Activated naive CD4-positive, alpha-beta T cell treated with anti-CD3 and anti-CD28 coated beads, Interleukin-2, amount 50 U/mL, for 72 hours (primary cell): ENCODE data around the gene KAT2A. TPM values are rescaled to one million over a fixed set of nuclear protein-coding genes. Genes with fewer than 3 reads are reported as not detected.

Experiments
- ATAC-seq, 2 donors: fragments of 150-1000 bp; cut with Tn5 transposase; 2 replicates each; pipeline ENCODE4 v1.10.0; 2021; ENCODE audit warnings: mild to moderate bottlenecking in 2 of 2, moderate library complexity in 2 of 2
- DNase-seq, 2 donors: peaks; one replicate each; pipeline ENCODE4 v3.0.0; 2021 to 2022; ENCODE audit warnings: low spot score in 2 of 2
- H3K27ac Mint-ChIP-seq, 2 donors: one replicate each; pipeline ENCODE4 v1.8.0; 2022; ENCODE audit warnings: mild to moderate bottlenecking in 2 of 2, mixed read lengths in 2 of 2
- H3K36me3 Mint-ChIP-seq, 2 donors: one replicate each; pipeline ENCODE4 v1.8.0; 2022; ENCODE audit warnings: mixed read lengths in 2 of 2
- H3K9me3 Mint-ChIP-seq, 2 donors: one replicate each; pipeline ENCODE4 v1.8.0; 2022; ENCODE audit warnings: mixed read lengths in 2 of 2
- total RNA-seq, 2 donors: library from RNA; stranded (reverse); gene quantifications; one replicate each; pipeline ENCODE4 v1.2.3, GENCODE V29; 2022

KAT2A gene
- total RNA-seq, 2 donors from 2014 or later = 47.4 to 69.6 TPM

- Mint-ChIP-seq H3K9me3 (no peaks in the 10 kb centered on the region), H3K36me3 (no peaks in the 10 kb centered on the region), H3K27ac (no peak overlapping the region)
- no peak for DNase-seq
- no peak for ATAC-seq
Measured at GRCh38 chr17:42088736-42089135, 32.4 kb downstream of the KAT2A start.

- ATAC-seq (no peak), DNase-seq (no peak)
- Mint-ChIP-seq H3K27ac (no peak overlapping the region), H3K9me3 (no peaks in the 10 kb centered on the region), H3K36me3 (no peaks in the 10 kb centered on the region)
Measured at GRCh38 chr17:42087736-42088705, 33.1 kb downstream of the KAT2A start.

- ATAC-seq (no peak), DNase-seq (no peak)
- Mint-ChIP-seq H3K36me3 (no peaks in the 10 kb centered on the region), H3K9me3 (no peaks in the 10 kb centered on the region), H3K27ac (no peak overlapping the region)
Measured at GRCh38 chr17:42087042-42087701, 34.0 kb downstream of the KAT2A start.

DNA sequence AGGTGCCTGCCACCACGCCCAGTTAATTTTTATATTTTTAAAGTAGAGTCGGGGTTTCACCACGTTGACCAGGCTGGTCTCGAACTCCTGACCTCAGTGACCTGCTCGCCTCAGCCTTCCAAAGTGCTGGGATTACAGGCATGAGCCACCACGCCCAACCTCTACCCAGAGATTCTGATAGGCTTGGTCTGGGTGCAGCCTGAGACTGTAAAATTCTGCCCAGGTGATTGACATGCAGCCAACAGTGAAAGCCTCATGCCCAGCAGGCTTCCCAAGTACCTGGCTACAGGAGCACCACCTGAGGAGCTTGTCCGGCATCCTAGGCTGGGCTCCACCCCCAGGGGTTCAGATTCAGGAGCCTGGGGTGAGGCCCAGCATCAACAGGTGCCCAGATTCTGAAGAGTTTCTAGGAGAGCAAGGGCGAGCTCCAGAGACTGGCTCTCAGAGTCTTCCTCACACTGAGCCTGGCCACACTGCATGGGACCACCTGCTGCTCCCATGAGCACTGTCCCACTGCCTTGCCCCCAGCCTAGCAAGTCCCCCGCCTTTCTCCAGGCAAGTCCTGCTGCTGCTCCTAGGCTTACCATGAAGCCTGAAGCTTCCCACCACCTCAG is 39.5 kb downstream of the KAT2A start:
- Mint-ChIP-seq H3K36me3 (no peaks in the 10 kb centered on the region), H3K9me3 (no peaks in the 10 kb centered on the region), H3K27ac (no peak overlapping the region)
- no peak for DNase-seq
- no peak for ATAC-seq

- H3K36me3 Mint-ChIP-seq = no peaks in the 10 kb centered on the region
- no peak overlapping the region for H3K27ac Mint-ChIP-seq
- DNase-seq = no peak
- ATAC-seq = no peak
- H3K9me3 Mint-ChIP-seq = no peaks in the 10 kb centered on the region
Measured at GRCh38 chr17:42079541-42079940, 41.6 kb downstream of the KAT2A start.

- Mint-ChIP-seq H3K9me3 (no peaks in the 10 kb centered on the region), H3K36me3 (no peaks in the 10 kb centered on the region), H3K27ac (no peak overlapping the region)
- DNase-seq = no peak
- no peak for ATAC-seq
Measured at GRCh38 chr17:42078396-42079043, 42.6 kb downstream of the KAT2A start.

DNA sequence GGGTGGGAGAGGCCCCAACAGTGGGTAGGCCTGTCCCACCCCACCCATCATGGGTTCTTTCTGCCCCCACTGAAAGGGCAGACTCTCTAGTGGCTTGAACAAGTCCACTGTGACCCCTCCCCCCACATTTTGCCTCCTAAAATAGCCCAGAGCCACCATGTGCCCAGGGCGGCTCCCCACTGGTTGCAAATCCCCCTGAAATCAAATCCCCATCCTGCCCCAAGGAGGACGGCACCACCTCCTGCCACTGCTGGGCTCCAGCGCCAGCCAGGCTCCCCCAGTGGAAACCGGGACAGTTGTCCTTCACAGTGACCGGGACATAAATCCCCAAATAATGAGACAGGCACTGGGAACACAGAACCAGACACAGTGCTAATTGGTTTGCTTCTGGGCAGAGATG is 43.4 kb downstream of the KAT2A start:
- ATAC-seq (no peak), DNase-seq (no peak)
- Mint-ChIP-seq H3K36me3 (no peaks in the 10 kb centered on the region), H3K9me3 (no peaks in the 10 kb centered on the region), H3K27ac (no peak overlapping the region)

GRCh38 chr17:42076797-42077559 is 44.2 kb downstream of the KAT2A start:
- no peak overlapping the region for H3K27ac Mint-ChIP-seq
- H3K9me3 Mint-ChIP-seq = no peaks in the 10 kb centered on the region
- no peak for ATAC-seq
- no peaks in the 10 kb centered on the region for H3K36me3 Mint-ChIP-seq
- no peak for DNase-seq

DNA sequence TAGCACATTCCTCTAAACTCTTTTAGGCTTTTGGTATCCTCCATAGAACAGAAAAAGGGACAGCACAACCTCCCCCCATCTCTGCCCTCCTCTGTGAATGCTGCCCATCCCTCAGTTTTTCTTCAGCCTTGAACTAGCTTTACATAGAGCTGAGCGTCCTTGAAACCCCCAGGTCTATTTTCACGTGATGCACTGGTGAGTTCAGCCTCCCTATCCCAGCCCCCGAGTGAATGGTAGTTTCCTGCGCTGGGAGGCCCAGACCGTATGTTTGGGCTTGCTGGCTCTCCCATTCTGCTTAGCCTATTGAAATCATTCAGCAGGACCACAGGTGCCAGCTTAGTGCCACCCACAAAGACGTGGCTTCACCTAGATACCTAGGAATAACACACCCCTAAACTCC is 45.4 kb downstream of the KAT2A start:
- DNase-seq (no peak), ATAC-seq (no peak)
- no peak overlapping the region for H3K27ac Mint-ChIP-seq
- no peaks in the 10 kb centered on the region for H3K9me3 Mint-ChIP-seq
- no peaks in the 10 kb centered on the region for H3K36me3 Mint-ChIP-seq

DNA sequence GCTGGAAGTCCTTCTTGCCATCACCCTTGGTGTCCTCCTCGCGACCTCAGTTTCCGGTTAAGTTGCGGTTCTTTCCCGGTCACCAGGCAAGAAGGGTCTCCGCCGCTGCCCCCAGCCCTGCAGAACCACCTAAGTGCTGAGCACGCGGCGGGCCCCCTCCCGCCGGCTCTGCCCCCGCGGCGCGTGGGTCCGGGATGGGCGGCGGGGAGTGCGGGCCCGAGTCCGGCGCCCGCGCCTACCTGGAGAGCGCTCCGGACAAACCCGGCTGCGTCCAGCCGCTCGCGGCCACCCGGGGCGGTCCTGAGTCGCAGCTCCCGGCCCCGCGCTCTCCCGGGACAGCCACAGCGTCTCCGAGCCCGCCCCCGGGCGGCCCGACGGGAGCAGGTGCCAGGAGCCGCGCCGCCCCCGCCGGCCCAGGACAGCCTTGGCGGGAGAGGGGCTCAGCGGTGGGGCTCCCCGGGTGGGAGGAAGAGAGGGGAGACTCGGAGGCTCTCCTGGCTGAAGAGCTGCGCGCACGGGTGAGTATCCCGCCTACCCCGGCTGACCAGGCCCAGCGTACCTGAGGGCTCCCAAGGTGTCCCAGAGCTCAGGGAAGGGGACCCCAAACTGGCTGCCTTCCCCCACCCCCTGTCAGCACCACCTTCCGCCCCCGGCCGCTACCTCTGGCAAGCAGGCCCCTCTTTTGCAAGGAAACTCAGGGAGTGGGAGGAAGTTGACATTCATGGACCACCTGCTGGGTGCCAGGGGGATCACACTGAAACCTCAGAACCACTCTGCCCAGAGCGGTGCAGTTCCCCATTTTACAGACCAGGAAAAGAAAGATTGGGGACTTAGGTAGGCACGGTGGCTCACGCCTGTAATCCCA is 48.6 kb downstream of the KAT2A start:
- Mint-ChIP-seq H3K36me3 (no peaks in the 10 kb centered on the region), H3K27ac (no peak overlapping the region), H3K9me3 (no peaks in the 10 kb centered on the region)
- ATAC-seq = peak; percentile 25 to 29
- DNase-seq = no peak

DNA sequence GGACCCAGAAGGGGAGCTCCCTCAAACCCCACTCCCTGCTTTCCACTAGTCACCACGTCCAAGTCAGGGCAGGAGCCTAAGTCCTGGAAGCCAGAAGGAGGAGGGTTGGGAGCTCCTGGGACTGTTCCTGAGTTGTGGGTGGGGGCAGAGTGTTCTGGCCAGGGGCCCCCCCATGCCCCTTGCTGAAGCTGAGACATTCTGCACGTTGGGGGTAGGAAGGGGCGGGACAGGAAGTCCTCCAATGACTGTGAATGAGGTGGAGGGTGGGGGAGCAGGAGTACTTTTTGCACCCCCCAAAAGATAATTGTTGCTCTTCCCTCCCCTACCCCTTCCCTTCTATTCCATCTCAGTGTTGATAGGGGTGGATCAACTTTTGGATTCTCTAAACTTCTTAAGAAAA is 49.4 kb downstream of the KAT2A start:
- Mint-ChIP-seq H3K9me3 (no peaks in the 10 kb centered on the region), H3K36me3 (no peaks in the 10 kb centered on the region), H3K27ac (no peak overlapping the region)
- no peak for DNase-seq
- no peak for ATAC-seq

DNA sequence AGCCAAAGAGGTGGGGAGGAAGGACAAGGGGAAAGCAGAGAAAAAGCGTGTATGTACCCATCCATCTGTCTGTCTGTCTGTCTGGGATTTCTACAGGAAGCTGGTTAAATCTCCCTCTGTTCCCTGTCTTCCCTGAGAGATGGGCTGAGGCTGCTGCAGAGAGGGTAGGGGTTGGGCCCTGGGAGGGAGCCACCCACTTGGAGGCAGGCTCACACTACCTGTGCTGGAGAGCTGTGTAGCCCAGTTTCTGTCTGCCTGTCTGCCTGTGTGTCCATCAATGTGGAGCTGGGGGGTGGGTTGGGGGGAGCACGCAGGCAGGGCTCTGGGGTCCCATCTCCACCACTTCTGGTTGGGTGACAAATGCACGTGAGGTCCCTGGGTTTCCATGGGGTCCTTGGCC is 52.2 kb downstream of the KAT2A start:
- DNase-seq (no peak), ATAC-seq (no peak)
- Mint-ChIP-seq H3K36me3 (no peaks in the 10 kb centered on the region), H3K9me3 (no peaks in the 10 kb centered on the region), H3K27ac (no peak overlapping the region)

DNA sequence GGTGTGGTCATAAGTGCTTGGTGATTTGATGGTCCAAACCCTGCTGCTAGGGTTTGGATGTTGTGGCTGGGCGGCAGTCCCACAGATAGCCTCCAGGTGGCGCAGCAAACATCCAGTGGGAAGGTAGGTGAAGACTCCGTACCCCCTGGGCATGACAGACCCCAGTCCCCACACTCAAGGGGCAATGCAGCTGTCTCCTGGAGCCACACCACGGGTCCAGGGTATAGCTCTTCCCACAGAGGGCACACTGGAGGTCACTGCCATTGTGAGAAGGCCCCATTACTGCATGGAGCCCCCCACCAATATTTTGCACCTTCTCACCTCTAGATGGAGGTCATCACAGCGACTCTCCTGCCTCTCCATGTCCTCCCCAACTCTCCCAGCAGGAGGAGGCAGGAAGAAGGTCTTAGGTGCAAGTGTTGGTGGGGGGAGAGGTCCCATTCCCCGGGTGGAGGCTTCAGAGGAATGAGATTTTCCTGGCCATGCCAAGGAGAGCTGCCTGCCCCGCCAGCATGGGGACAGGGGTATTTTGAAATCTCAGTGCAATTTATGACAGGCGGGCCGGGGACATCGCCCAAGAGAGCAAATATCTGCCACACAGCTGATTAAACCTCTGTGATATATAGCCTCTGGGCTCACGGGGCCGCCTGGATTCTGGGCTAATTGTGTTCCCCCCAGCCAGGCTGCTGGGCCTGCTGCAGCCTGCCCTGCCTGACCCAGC is 53.6 kb downstream of the KAT2A start:
- DNase-seq (peak; percentile 62 to 81), ATAC-seq (peak; percentile 41 to 64)
- Mint-ChIP-seq H3K27ac (no peak overlapping the region), H3K9me3 (no peaks in the 10 kb centered on the region), H3K36me3 (no peaks in the 10 kb centered on the region)

- Mint-ChIP-seq H3K9me3 (no peaks in the 10 kb centered on the region), H3K27ac (peak overlapping the region in 1 of 2 donors; percentile 85), H3K36me3 (no peaks in the 10 kb centered on the region)
- ATAC-seq (no peak), DNase-seq (no peak)
Measured at GRCh38 chr17:42065201-42065600, 56.0 kb downstream of the KAT2A start.
